Midbrain (tissue), 1 donor: Measurements from ENCODE around the gene TMEM131.

ENCODE experiments used
- DNase-seq: peaks from one replicate; lab custom pipeline; 2025; lab: John Stamatoyannopoulos, UW

TMEM131 gene

DNA sequence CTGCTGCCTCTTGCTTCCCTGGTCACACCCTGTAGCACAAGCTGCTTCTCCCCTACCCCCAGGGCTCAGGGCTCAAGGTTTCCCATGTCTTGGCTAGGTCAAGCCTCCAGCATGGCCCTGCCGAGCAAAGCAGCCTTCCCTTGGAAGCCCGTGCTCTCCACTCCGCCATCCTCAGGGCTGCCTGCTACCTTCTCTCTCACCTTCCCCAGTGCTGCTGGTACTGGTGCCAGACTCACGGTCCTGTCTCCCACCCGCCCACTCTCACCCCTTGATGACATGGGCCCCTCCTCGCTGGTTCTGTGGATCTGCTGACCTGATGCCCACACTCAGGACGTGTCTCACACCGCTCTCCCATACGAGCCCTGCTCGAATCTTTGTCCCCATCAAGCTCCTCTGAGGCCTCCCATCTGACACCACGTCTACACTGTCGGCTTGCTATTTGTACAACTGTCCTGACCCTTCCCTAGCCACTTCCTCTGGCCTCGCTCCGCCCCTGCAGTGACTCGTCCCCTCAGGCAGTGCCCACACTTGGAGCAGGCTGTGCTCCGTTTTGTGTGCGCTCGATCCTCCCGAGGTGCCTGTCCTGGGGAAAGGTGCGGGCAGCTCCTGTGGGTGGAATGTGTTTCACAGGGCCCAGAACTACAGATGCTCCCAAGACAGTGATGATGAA is 232.4 kb downstream of the TMEM131 start:
- DNase-seq, result no peak

- DNase-seq, result no peak
Measured at GRCh38 chr2:97761192-97761591, 234.6 kb downstream of the TMEM131 start.

- no peak for DNase-seq
Measured at GRCh38 chr2:97760480-97761049, 235.2 kb downstream of the TMEM131 start.

DNA sequence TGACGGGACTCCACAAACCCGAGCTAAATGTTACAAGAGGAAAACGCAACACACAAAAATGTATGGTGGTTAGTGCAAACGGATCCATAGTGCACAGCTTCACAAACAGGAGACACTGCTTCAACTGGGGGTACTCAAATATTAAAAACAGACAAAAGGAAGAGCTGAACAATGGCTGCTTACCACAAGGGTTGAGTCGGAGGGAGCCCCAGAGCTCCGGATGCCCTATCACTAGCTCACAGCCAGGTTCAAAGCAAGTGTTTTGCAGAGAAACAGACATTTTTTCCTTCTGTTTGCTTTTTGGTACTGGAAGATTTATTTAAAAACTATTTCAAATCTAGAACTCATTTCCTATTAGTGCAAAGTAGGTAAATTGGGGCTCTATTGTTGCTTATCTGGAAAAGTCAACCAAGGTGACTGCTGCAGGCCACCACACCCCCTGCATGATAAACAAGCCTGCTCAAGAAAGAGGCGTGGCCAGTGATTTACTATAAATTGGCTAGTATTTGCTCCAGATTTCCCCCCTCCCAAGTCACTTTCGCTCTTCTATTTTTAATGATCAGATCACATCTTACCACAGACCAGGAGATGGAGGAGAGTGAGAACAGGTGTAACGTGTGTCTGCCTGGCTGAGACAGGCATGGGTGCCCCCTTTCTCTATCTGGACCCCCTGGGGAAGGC is 235.9 kb downstream of the TMEM131 start:
- DNase-seq, result no peak

DNA sequence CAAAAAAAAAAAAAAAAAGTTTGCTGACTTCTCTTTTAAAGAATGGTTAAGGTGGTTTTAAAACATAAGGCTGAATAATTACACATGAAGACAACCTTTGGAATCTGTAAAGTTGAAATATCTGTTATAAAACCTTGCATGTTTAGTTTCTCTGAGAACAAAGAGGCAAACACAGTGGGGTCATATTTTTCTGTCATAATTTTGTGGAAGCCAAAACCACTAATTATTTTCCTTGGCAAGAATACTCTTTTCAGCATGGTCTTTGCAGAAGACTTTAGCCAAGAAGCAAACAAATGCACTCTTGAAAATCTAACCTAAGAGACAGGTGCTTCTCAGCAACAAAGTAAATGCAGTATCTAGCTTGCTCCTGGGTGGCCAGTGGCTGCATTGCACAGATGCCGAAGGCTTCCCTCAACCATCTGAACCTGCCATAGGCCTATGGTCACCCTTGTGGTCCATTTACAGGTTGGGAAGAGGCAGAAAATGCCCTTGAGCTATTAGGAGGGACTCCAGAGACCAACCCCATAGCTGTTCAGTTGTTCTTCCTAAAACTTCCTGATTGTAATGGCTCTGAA is 237.5 kb downstream of the TMEM131 start:
- DNase-seq, result no peak

- DNase-seq, result no peak
Measured at GRCh38 chr2:97757062-97757461, 238.7 kb downstream of the TMEM131 start.

DNA sequence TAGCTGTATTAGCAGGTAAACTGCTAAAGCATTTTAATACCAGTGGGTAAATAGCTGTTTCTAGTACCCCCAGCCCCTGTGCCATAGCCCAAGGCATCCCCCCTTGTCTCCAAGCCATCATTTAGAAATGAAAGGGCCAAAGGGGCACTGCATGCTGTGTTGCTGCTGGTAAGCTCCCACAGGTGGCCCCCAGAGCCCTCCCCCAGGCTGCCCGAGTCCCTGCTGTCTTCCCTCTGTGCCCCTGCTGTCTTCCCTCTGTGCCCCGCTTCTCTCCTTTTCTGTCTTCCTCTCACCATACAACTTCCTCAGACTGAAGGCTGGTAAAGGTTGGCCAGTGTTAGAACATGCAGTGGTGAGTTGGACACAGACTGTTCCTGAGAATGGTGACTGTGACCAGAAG is 240.3 kb downstream of the TMEM131 start:
- DNase-seq, result no peak

DNA sequence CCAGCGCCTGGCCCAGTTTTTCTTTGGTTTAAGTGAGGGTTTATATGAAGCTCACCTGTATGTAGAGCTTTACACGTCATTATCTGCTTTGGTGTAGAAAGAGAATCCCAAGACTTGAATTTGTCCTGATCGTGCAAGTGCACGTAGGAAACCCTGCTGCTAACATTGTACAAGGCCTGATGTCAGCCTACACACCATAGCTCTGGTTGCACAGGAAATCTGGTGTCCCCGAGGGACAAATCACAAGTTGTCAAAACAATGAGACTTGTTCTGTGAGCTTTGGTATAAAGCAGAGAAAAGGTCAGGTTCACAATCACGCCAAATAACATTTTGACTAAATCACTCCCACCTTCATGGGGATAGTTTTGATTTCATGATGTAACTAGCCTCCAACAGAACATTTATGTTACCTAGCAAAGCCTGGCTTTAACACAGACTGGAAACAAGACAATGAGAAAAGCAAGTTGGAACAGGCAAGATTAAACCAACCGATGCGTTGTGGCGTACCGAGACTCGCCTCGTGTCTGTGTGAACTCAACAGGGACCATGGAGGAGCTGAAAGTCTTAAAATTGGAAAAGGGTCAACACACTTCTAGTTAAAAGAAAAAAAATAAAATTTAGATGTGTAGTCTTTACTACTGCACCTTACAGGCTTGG is 240.9 kb downstream of the TMEM131 start:
- no peak for DNase-seq

- DNase-seq, result no peak
Measured at GRCh38 chr2:97752342-97753334, 243.1 kb downstream of the TMEM131 start.

GRCh38 chr2:97751752-97752151 is 244.0 kb downstream of the TMEM131 start:
- DNase-seq, result no peak

GRCh38 chr2:97750017-97750416 is 245.7 kb downstream of the TMEM131 start:
- no peak for DNase-seq

DNA sequence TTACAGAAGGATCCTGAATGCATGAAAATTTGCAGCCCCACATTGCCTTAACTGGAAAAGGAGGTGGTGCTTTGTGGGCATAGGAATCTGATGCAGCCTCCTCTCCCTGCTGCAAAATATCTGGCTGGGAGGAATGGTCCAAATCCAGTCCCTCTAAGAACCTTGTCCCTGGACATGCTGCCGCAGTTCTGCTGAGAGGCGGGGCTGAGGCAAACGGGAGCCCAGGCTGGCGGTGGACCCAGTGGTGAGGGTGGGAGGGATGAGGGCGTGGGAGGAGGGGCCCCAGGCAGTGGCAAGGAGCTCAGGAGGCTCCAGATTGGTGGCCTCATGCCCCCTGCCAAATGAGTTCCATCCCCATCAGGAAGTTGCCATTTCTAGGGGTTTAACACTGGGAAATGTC is 246.2 kb downstream of the TMEM131 start:
- DNase-seq, result no peak

- DNase-seq, result no peak
Measured at GRCh38 chr2:97747716-97748115, 248.0 kb downstream of the TMEM131 start.

GRCh38 chr2:97747285-97747684 is 248.5 kb downstream of the TMEM131 start:
- no peak for DNase-seq

GRCh38 chr2:97745474-97746174 is 250.1 kb downstream of the TMEM131 start:
- DNase-seq, result no peak

- DNase-seq, result no peak
Measured at GRCh38 chr2:97743913-97744312, 251.8 kb downstream of the TMEM131 start.

DNA sequence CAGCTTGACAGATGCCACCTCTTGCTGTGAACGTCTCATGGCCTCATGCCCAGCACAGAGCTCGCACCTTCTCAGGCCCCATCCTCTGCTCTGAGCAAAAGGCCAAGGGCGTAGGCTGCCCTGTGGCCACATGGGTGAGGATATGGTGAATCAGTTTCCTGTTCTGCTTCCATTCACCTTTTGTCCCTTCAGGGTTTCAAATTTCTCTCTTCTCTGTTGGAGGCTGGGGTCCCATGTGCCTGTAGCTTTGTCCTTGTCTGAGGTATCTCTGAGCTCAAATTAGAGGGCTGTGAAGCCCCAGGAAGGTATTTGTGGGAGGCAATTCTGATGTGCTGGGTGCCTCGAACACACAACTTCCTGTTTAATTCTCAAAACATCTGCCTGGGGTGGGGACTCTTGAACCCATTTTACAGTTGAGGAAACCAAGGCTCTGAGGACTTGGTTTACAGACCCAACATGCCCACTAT is 253.3 kb downstream of the TMEM131 start:
- no peak for DNase-seq

DNA sequence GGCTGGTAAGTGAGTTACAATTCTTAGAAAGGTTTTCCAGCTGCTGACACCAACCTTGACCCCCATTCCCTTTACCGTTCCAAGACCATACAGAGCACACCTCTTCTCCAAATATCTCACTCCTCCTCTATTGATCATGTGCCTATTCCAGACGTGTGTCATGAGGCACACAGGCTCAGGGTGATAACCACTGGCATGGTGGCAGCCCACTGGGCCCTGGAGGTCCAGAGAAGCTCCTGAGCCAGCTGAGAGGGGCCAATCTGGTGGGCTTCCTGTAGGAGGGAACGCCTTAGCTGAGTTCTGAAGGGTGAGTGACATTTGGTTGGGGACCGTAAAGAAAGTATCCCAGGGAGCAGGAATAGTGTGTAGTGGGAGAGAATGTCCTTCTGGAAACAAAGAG is 254.1 kb downstream of the TMEM131 start:
- DNase-seq, result no peak

DNA sequence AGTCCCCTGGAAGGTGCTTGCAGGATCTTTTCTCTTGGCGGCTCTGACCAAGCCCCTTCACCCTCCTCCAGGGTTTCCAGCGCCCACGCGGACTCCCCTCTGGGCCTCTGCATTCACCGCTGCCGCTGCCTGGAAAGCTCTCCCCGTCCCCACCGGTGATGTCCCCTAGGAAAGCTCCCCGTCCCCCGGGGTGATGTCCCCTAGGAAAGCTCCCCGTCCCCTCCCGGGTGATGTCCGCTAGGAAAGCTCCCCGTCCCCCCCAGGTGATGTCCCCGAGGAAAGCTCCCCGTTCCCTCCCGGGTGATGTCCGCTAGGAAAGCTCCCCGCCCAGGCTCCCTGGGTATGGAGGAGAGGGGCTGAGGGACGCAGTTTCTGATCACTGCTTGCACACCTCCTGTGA is 254.5 kb downstream of the TMEM131 start:
- DNase-seq, result no peak

DNA sequence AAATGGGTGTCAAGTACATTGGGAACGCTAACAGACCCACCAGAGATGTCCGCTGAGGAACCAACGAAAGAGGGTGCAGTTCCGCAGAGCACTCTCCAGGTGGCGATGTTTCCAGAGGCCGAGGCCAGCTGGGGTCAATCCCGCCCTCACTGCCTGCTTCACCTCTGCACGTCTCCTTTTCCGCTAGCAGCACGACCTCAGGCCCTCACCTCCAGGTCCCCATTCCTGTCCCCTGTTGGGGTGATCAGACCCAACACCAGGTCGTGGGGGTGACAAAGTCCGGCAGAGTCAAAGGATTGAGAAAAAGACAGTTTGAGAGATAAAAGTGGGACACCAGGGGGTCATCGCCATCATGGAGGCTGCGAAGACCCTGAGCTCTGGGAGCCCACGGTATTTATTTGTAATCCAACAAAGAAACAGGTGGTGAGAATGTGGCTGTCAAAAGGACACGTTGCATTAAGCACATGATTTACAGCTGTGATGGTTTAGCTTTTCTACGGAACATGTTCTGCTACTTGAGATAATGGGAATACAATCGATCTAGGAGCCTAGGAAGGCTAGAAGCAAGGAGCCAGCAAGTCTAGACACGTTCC is 255.1 kb downstream of the TMEM131 start:
- DNase-seq, result no peak
